HEK293 (cell line): ENCODE results near the gene PRTG.

Experiments used
- CTCF ChIA-PET: fragments of 350-600 bp; formaldehyde crosslinking; extraction: SDS; loops from one replicate; lab custom pipeline; 2021; ENCODE audit warnings: antibody characterized with exemption; lab: Yijun Ruan, JAX
- POLR2A ChIA-PET: fragments of 300-600 bp; formaldehyde crosslinking; extraction: SDS; loops from one replicate; lab custom pipeline; 2020; ENCODE audit warnings: antibody characterized with exemption, inconsistent platforms; lab: Yijun Ruan, JAX
- H3K27ac ChIP-seq: fragments of 200-500 bp; sonication (Bioruptor generic); 2 replicates; pipeline ENCODE4 v1.5.1; 2014; ENCODE audit warnings: low read depth, low read length, control low read depth, inconsistent platforms; ENCODE audit errors: extremely low read depth
- H3K36me3 ChIP-seq, 2 experiments: fragments of 200-500 bp in 1 of 2; sonication (Bioruptor generic) in 1 of 2; 1 replicate in 1 of 2; 2 replicates in 1 of 2; pipeline ENCODE4 v1.5.1; 2014 to 2017; ENCODE audit warnings: inconsistent platforms in 2 of 2, low read length in 2 of 2; ENCODE audit not compliant: control insufficient read depth in 2 of 2, insufficient read depth in 1 of 2
- H3K4me1 ChIP-seq: fragments of 200-500 bp; sonication (Bioruptor generic); 2 replicates; pipeline ENCODE4 v1.5.1; 2014; ENCODE audit warnings: mild to moderate bottlenecking, low read length, inconsistent platforms; ENCODE audit not compliant: control insufficient read depth, insufficient read depth
- H3K4me3 ChIP-seq: 2 replicates; pipeline ENCODE4 v1.5.1; 2011; ENCODE audit warnings: low read depth, mild to moderate bottlenecking, control low read depth, low read length, moderate library complexity
- H3K9me3 ChIP-seq: fragments of 200-500 bp; sonication (Bioruptor generic); 2 replicates; pipeline ENCODE4 v1.5.1; 2014; ENCODE audit warnings: low read depth, low read length, inconsistent platforms; ENCODE audit not compliant: control insufficient read depth, insufficient read depth
- EGR2 ChIP-seq: fragments of 450-650 bp; formaldehyde crosslinking; IDR thresholded peaks from 2 replicates; pipeline ENCODE4 v1.5.1; 2016; ENCODE audit warnings: low read depth, missing biosample characterization, missing genetic modification characterization
- KLF10 ChIP-seq: fragments of 450-650 bp; IDR thresholded peaks from 2 replicates; pipeline ENCODE4 v1.5.1; 2018; ENCODE audit warnings: missing biosample characterization, mild to moderate bottlenecking, missing genetic modification characterization
- KLF7 ChIP-seq: fragments of 450-650 bp; formaldehyde crosslinking; IDR thresholded peaks from 2 replicates; pipeline ENCODE4 v1.5.1; 2016; ENCODE audit warnings: missing biosample characterization, missing genetic modification characterization, borderline replicate concordance
- KLF9 ChIP-seq: fragments of 450-650 bp; formaldehyde crosslinking; IDR thresholded peaks from 2 replicates; pipeline ENCODE4 v1.5.1; 2016; ENCODE audit warnings: missing biosample characterization, missing genetic modification characterization, low read depth
- ZBTB6 ChIP-seq: fragments of 450-650 bp; formaldehyde crosslinking; IDR thresholded peaks from 2 replicates; pipeline ENCODE4 v1.5.1; 2017; ENCODE audit warnings: missing biosample characterization, missing genetic modification characterization
- ZIC2 ChIP-seq: fragments of 450-650 bp; formaldehyde crosslinking; IDR thresholded peaks from 2 replicates; pipeline ENCODE4 v1.5.1; 2016; ENCODE audit warnings: missing biosample characterization, missing genetic modification characterization
- ZNF146 ChIP-seq: fragments of 450-650 bp; formaldehyde crosslinking; IDR thresholded peaks from 2 replicates; pipeline ENCODE4 v1.5.1; 2016; ENCODE audit warnings: missing biosample characterization, missing genetic modification characterization
- ZNF155 ChIP-seq: fragments of 450-650 bp; formaldehyde crosslinking; IDR thresholded peaks from 2 replicates; pipeline ENCODE4 v1.5.1; 2016; ENCODE audit warnings: missing biosample characterization, missing genetic modification characterization
- ZNF202 ChIP-seq: fragments of 450-650 bp; formaldehyde crosslinking; IDR thresholded peaks from 2 replicates; pipeline ENCODE4 v1.5.1; 2016; ENCODE audit warnings: missing biosample characterization, missing genetic modification characterization, borderline replicate concordance
- ZNF266 ChIP-seq: fragments of 450-650 bp; formaldehyde crosslinking; IDR thresholded peaks from 2 replicates; pipeline ENCODE4 v1.5.1; 2016; ENCODE audit warnings: missing biosample characterization, missing genetic modification characterization, low read depth
- ZNF274 ChIP-seq, 2 experiments: fragments of 200-500 bp in 1 of 2; fragments of 450-650 bp in 1 of 2; sonication (Bioruptor generic) in 1 of 2; formaldehyde crosslinking in 1 of 2; IDR thresholded peaks; 2 replicates each; pipeline versions ENCODE4 v1.5.1 to v1.6.1; 2014 to 2016; ENCODE audit warnings: borderline replicate concordance in 1 of 2, inconsistent platforms in 1 of 2, low read length in 1 of 2, missing biosample characterization in 1 of 2, missing genetic modification characterization in 1 of 2
- ZNF292 ChIP-seq: fragments of 450-650 bp; formaldehyde crosslinking; IDR thresholded peaks from 2 replicates; pipeline ENCODE4 v1.5.1; 2016; ENCODE audit warnings: low read depth, missing biosample characterization, missing genetic modification characterization, borderline replicate concordance
- ZNF311 ChIP-seq: fragments of 450-650 bp; formaldehyde crosslinking; IDR thresholded peaks from 2 replicates; pipeline ENCODE4 v1.5.1; 2017; ENCODE audit warnings: missing biosample characterization, missing genetic modification characterization, borderline replicate concordance
- ZNF518A ChIP-seq: fragments of 450-650 bp; formaldehyde crosslinking; conservative IDR thresholded peaks from 2 replicates; pipeline ENCODE4 v1.5.1; 2016; ENCODE audit warnings: low read depth, missing biosample characterization, missing genetic modification characterization
- ZNF596 ChIP-seq: fragments of 450-650 bp; IDR thresholded peaks from 2 replicates; pipeline ENCODE4 v1.5.0; 2018; ENCODE audit warnings: missing biosample characterization, mild to moderate bottlenecking, missing genetic modification characterization, moderate library complexity
- ZNF654 ChIP-seq: fragments of 450-650 bp; formaldehyde crosslinking; IDR thresholded peaks from 2 replicates; pipeline ENCODE4 v1.5.1; 2016; ENCODE audit warnings: low read depth, missing biosample characterization, missing genetic modification characterization
- ZNF704 ChIP-seq: fragments of 450-650 bp; formaldehyde crosslinking; IDR thresholded peaks from 2 replicates; pipeline ENCODE4 v1.5.1; 2016; ENCODE audit warnings: missing biosample characterization, missing genetic modification characterization
- ZNF777 ChIP-seq: fragments of 450-650 bp; formaldehyde crosslinking; IDR thresholded peaks from 2 replicates; pipeline ENCODE4 v1.5.1; 2017; ENCODE audit warnings: missing biosample characterization, missing genetic modification characterization, borderline replicate concordance
- ZSCAN23 ChIP-seq: fragments of 450-650 bp; formaldehyde crosslinking; IDR thresholded peaks from 2 replicates; pipeline ENCODE4 v1.5.1; 2016; ENCODE audit warnings: missing biosample characterization, missing genetic modification characterization

The PRTG gene

GRCh38 chr15:55768670-55769185 is 25.8 kb upstream of the PRTG start:
- TF ChIP-seq ZNF704 (tag by site-specific recombination) (no peak), ZNF202 (tag by site-specific recombination) (no peak), KLF10 (tag by site-specific recombination) (no peak), ZNF266 (tag by site-specific recombination) (no peak), KLF7 (tag by site-specific recombination) (no peak), ZNF155 (no peak), ZSCAN23 (tag by site-specific recombination) (no peak), ZNF654 (tag by site-specific recombination) (no peak), ZBTB6 (tag by site-specific recombination) (no peak), ZNF274 (IDR thresholded peaks at IDR 0.05; ENCODE audit: low read length) (no peak), ZNF274 (tag by site-specific recombination; IDR thresholded peaks at IDR 0.05; ENCODE audit: borderline replicate concordance) (no peak), ZNF596 (tag by site-specific recombination) (no peak), ZNF777 (tag by site-specific recombination) (no peak), ZIC2 (tag by site-specific recombination) (no peak), ZNF292 (tag by site-specific recombination) (no peak), EGR2 (tag by site-specific recombination) (no peak)
- no peak overlapping the region for H3K4me3 ChIP-seq
- no peaks in the 10 kb centered on the region for H3K9me3 ChIP-seq
- H3K4me1 ChIP-seq: no peaks in the 10 kb centered on the region
- H3K36me3 ChIP-seq: no peaks in the 10 kb centered on the region
- CTCF ChIA-PET: no interaction called here
- POLR2A ChIA-PET: no interaction called here
- H3K27ac ChIP-seq: no peak overlapping the region

GRCh38 chr15:55766676-55767075 is 23.7 kb upstream of the PRTG start:
- H3K4me3 ChIP-seq: no peak overlapping the region
- no peaks in the 10 kb centered on the region for H3K36me3 ChIP-seq
- ChIA-PET POLR2A (no interaction called here), CTCF (interaction anchor here (3.4 kb wide), 1 partner anchor 8 kb away, joined by 13 read pairs; no protein-coding TSS in a partner anchor)
- no peaks in the 10 kb centered on the region for H3K4me1 ChIP-seq
- no peaks in the 10 kb centered on the region for H3K9me3 ChIP-seq
- H3K27ac ChIP-seq: no peak overlapping the region
- TF ChIP-seq ZNF311 (tag by site-specific recombination) (no peak), ZNF518A (tag by site-specific recombination) (no peak), ZNF146 (tag by site-specific recombination) (no peak), KLF9 (tag by site-specific recombination) (no peak)
